Right lobe of liver (tissue), 6 donors: ENCODE results near the gene PAPLN. TPM values are rescaled to one million over a fixed set of nuclear protein-coding genes. Genes with fewer than 3 reads are reported as not detected.

ENCODE experiments used
- ATAC-seq, 4 donors: fragments of 200-7000 bp; cut with Tn5 transposase; one replicate each; pipeline ENCODE4 v1.9.1; 2020; ENCODE audit warnings: mild to moderate bottlenecking in 4 of 4, moderate library complexity in 4 of 4
- DNase-seq, 3 donors: peaks; one replicate each; pipeline ENCODE4 v3.0.0-alpha.2; 2020
- H3K27ac ChIP-seq, 3 donors: fragments of 200-600 bp; one replicate each; pipeline ENCODE4 v1.8.0; 2022
- H3K27me3 ChIP-seq, 2 donors: fragments of 200-600 bp; one replicate each; pipeline ENCODE4 v1.8.0; 2022
- H3K36me3 ChIP-seq, 4 donors: fragments of 200-600 bp; sonication (generic) in 1 of 4; one replicate each; pipeline versions ENCODE4 v1.5.1 to v1.8.0; 2017 to 2022; ENCODE audit warnings: control low read depth in 1 of 4
- H3K4me1 ChIP-seq, 4 donors: fragments of 200-600 bp; sonication (generic) in 1 of 4; one replicate each; pipeline versions ENCODE4 v1.5.1 to v1.8.0; 2017 to 2022; ENCODE audit warnings: control low read depth in 1 of 4
- H3K4me3 ChIP-seq, 3 donors: fragments of 200-600 bp; one replicate each; pipeline ENCODE4 v1.8.0; 2022
- H3K9me3 ChIP-seq, 4 donors: fragments of 200-600 bp; sonication (generic) in 1 of 4; one replicate each; pipeline versions ENCODE4 v1.5.1 to v1.8.0; 2017 to 2022; ENCODE audit warnings: control low read depth in 1 of 4
- POLR2A ChIP-seq: fragments of 450-650 bp; IDR thresholded peaks from one replicate; pipeline ENCODE4 v1.6.1; 2017; ENCODE audit warnings: antibody characterized with exemption, mild to moderate bottlenecking
- WGBS: methylation state at CpG from one replicate; pipeline ENCODE4 v1.1.6; 2018; ENCODE audit warnings: low coverage, low lambda C conversion rate; ENCODE audit not compliant: insufficient coverage; ENCODE audit errors: missing lambda C conversion rate; 5-methylcytosine and 5-hydroxymethylcytosine counted together
- intact Hi-C, 2 donors: fragments of 100-400 bp; cut with DNase I; formaldehyde crosslinking; loops; one replicate each; pipeline versions ENCODE4 v1.11.2 to v1.14.1; 2022
- total RNA-seq, 6 experiments: library from RNA; depleted of rRNA in 2 of 6; stranded (reverse); fragments of >200 nt in 2 of 6; fragmentation: NEBNext Ultra II Directional in 3 of 6; extraction: Animal tissue kit (Norgen Biotek cat#: 25700) in 3 of 6; gene quantifications; one replicate each; pipeline versions ENCODE4 v1.1.0 to v1.2.4, GENCODE V29; 2016 to 2023
- TF ChIP-seq, protein P1 (sequence below), 4 donors: fragments of 200-600 bp in 3 of 4; fragments of 450-650 bp in 1 of 4; IDR thresholded peaks; one replicate each; pipeline versions ENCODE4 v1.5.1 to v1.8.0; 2016 to 2022; ENCODE audit warnings: antibody characterized with exemption in 4 of 4, mild to moderate bottlenecking in 2 of 4
- donor health status: DM: no; HTN: yes; CAD: no.
- donor health status: DM: no; HTN: no; CAD: no.
- donor health status: DM: no; HTN: no; CAD: no.
- donor health status: DM: no; HTN: yes; CAD: no.
- donor health status: DM: no; HTN: yes; CAD: no.

The PAPLN gene
- total RNA-seq, 6 experiments from 2014 or later = 0.86 to 3.2 (median 1.2) TPM

DNA sequence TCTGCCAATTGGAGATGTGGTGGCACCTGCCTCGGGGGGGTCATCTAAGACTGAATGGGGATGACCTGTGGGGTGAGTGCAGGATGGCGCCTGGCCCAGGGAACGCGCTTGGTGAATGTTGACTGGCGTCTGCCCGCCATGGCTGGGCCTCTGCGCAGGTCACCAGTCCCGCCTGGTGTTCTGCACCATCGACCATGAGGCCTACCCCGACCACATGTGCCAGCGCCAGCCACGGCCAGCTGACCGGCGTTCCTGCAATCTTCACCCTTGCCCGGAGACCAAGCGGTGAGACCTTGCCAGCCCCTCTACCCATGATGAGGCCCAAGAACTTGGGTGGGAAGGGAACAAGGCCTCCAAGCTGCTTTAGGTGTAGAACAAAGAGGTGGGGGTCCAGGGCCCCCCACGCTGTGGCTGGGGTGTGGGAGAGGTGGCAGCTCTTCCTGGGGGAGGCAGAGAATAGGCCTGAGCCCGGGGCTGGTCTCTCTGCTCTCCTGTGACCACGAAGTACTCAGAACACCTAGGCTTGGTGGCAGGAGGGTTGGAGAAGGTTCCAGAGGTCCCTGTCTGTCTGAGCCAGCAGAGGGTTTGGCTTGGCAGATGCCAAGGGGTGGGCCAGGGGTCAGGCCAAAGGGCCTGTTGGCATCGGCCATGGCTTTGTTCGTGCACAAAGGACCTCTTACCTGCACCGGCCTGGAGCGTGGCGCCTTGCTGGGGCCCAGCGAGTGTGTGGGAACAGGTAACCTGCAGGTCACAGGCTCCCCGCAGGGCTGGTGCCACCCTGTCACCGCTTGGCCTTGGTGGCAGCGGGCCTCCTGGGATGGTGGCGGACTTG is 15.4 kb downstream of the PAPLN start:
- WGBS = 100% methylated on average over 1 of the region's 29 CpGs
- intact Hi-C loops = no loop called here
- Histone ChIP-seq H3K27me3 (no peaks in the 10 kb centered on the region), H3K9me3 (no peaks in the 10 kb centered on the region), H3K4me3 (no peak overlapping the region), H3K4me1 (no peaks in the 10 kb centered on the region), H3K27ac (no peak overlapping the region), H3K36me3 (no peaks in the 10 kb centered on the region)
- TF ChIP-seq, protein P1, sequence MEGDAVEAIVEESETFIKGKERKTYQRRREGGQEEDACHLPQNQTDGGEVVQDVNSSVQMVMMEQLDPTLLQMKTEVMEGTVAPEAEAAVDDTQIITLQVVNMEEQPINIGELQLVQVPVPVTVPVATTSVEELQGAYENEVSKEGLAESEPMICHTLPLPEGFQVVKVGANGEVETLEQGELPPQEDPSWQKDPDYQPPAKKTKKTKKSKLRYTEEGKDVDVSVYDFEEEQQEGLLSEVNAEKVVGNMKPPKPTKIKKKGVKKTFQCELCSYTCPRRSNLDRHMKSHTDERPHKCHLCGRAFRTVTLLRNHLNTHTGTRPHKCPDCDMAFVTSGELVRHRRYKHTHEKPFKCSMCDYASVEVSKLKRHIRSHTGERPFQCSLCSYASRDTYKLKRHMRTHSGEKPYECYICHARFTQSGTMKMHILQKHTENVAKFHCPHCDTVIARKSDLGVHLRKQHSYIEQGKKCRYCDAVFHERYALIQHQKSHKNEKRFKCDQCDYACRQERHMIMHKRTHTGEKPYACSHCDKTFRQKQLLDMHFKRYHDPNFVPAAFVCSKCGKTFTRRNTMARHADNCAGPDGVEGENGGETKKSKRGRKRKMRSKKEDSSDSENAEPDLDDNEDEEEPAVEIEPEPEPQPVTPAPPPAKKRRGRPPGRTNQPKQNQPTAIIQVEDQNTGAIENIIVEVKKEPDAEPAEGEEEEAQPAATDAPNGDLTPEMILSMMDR (IDR thresholded peaks at IDR 0.05) = no peak
- no peak for TF ChIP-seq POLR2A
- peak in 2 of 3 donors; percentile 38 to 40 for DNase-seq
- ATAC-seq = no peak

DNA sequence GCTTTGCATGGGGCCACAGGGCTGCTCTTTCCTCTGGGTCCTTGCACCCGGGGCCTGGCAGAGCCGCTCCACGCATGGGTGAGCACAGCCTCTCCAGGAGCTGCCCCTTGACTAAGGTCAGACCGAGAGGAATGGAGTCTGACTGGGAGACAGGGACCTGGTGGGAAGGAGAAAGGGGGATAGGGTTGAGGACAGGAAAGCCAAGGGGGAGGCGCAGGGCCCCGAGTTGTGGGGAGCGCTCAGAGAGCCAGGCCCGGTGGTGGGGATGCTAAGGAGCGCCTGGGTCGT is 16.0 kb downstream of the PAPLN start:
- Histone ChIP-seq H3K4me1 (no peaks in the 10 kb centered on the region), H3K4me3 (no peak overlapping the region), H3K27ac (no peak overlapping the region), H3K9me3 (no peaks in the 10 kb centered on the region), H3K27me3 (no peaks in the 10 kb centered on the region), H3K36me3 (no peaks in the 10 kb centered on the region)
- 80% methylated on average over 1 of the region's 10 CpGs for WGBS
- DNase-seq (no peak), ATAC-seq (no peak)
- intact Hi-C loops = no loop called here
- TF ChIP-seq, protein P1 (IDR thresholded peaks at IDR 0.05) = no peak
- no peak for TF ChIP-seq POLR2A

DNA sequence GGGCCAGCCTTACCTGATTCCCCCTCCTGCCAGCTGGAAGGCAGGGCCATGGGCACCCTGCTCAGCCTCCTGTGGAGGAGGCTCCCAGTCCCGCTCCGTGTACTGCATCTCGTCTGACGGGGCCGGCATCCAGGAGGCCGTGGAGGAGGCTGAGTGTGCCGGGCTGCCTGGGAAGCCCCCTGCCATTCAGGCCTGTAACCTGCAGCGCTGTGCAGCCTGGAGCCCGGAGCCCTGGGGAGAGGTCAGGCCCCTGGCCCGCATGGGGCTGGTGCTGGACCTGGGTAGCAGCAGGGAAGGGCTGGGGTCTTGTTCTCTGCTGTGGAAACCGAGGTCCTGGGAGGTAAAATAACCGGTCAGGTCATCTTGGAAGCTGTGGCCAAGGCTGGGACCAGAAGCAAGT is 16.4 kb downstream of the PAPLN start:
- ATAC-seq = no peak
- no peaks in the 10 kb centered on the region for H3K36me3 ChIP-seq
- H3K4me1 ChIP-seq = no peaks in the 10 kb centered on the region
- TF ChIP-seq, protein P1 (IDR thresholded peaks at IDR 0.05) = no peak
- TF ChIP-seq POLR2A = no peak
- DNase-seq = peak in 2 of 3 donors; percentile 29 to 36
- intact Hi-C loops = no loop called here
- WGBS = 86% methylated on average over 1 of the region's 12 CpGs
- no peaks in the 10 kb centered on the region for H3K9me3 ChIP-seq
- H3K27ac ChIP-seq = no peak overlapping the region
- no peak overlapping the region for H3K4me3 ChIP-seq
- H3K27me3 ChIP-seq = no peaks in the 10 kb centered on the region

DNA sequence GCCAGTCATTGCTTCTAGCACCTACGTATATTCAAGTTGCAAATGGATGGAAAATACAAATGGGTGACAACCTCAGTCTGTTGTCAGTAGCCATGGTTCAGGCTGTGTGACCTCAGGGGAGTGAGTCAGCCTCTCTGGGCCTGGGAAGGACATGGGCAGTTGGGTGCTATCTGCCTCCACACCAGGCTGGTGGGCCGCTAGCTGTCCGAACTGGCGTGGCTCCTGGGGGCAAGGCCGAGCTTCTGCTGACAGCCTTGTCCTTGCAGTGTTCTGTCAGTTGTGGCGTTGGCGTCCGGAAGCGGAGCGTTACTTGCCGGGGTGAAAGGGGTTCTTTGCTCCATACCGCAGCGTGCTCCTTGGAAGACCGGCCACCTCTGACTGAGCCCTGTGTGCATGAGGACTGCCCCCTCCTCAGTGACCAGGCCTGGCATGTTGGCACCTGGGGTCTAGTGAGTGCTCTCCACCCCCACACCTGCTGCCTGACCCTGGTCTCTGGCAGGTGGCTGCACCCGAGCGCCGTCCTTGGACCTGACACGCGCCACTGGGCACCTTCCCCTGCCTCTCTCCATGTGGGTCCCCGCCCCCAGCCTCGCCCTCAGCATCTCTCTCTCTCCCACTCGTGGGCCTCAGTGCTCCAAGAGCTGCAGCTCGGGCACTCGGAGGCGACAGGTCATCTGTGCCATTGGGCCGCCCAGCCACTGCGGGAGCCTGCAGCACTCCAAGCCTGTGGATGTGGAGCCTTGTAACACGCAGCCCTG is 17.1 kb downstream of the PAPLN start:
- H3K36me3 ChIP-seq = no peaks in the 10 kb centered on the region
- H3K27me3 ChIP-seq = no peaks in the 10 kb centered on the region
- ATAC-seq (no peak), DNase-seq (peak in 2 of 3 donors; percentile 35 to 39)
- 93% methylated on average over 5 of the region's 28 CpGs for WGBS
- no peaks in the 10 kb centered on the region for H3K9me3 ChIP-seq
- no peaks in the 10 kb centered on the region for H3K4me1 ChIP-seq
- H3K27ac ChIP-seq = no peak overlapping the region
- no peak for TF ChIP-seq POLR2A
- TF ChIP-seq, protein P1 (IDR thresholded peaks at IDR 0.05) = no peak
- no peak overlapping the region for H3K4me3 ChIP-seq
- intact Hi-C loops = no loop called here
